CD14-positive monocyte (primary cell): ENCODE results near the gene MYO1C. TPM values are rescaled to one million over a fixed set of nuclear protein-coding genes. Genes with fewer than 3 reads are reported as not detected.

Experiments used
- DNase-seq, 3 donors: peaks; one replicate each; pipeline ENCODE4 v3.0.0-alpha.2; 2011 to 2022
- H2AFZ ChIP-seq: 2 replicates; pipeline ENCODE4 v1.6.0; 2012; ENCODE audit warnings: mild to moderate bottlenecking, low read depth, low read length, inconsistent platforms; ENCODE audit not compliant: insufficient read depth, poor library complexity, severe bottlenecking
- H3K27ac ChIP-seq, 2 donors: 1 replicate in 1 of 2; 2 replicates in 1 of 2; pipeline ENCODE4 v1.5.1; 2012 to 2013; ENCODE audit warnings: low read length in 2 of 2, control low read depth in 1 of 2, inconsistent platforms in 1 of 2, low read depth in 1 of 2, mild to moderate bottlenecking in 1 of 2
- H3K27me3 ChIP-seq, 2 donors: one replicate each; pipeline versions ENCODE4 v1.6.0 to v1.6.1; 2011 to 2013; ENCODE audit warnings: low read length in 2 of 2; ENCODE audit not compliant: control insufficient read depth in 2 of 2, insufficient read depth in 2 of 2
- H3K36me3 ChIP-seq, 2 donors: replicated peaks in 1 of 2; 1 replicate in 1 of 2; 2 replicates in 1 of 2; pipeline versions ENCODE4 v1.5.1 to v1.6.1; 2012 to 2013; ENCODE audit warnings: low read length in 2 of 2, control low read depth in 1 of 2, inconsistent platforms in 1 of 2, mild to moderate bottlenecking in 1 of 2; ENCODE audit not compliant: insufficient read depth in 2 of 2, control insufficient read depth in 1 of 2
- H3K4me1 ChIP-seq, 2 donors: 1 replicate in 1 of 2; 2 replicates in 1 of 2; pipeline versions ENCODE4 v1.5.1 to v1.6.1; 2012 to 2013; ENCODE audit warnings: low read length in 2 of 2, control low read depth in 1 of 2, inconsistent platforms in 1 of 2, mild to moderate bottlenecking in 1 of 2, moderate library complexity in 1 of 2; ENCODE audit not compliant: insufficient read depth in 2 of 2, control insufficient read depth in 1 of 2
- H3K4me2 ChIP-seq: replicated peaks from 2 replicates; pipeline ENCODE3; 2012; ENCODE audit warnings: low read length, moderate library complexity, mild to moderate bottlenecking; ENCODE audit not compliant: poor library complexity, severe bottlenecking; ENCODE audit errors: extremely low read depth
- H3K4me3 ChIP-seq, 3 experiments: fragments of 200-600 bp in 1 of 3; sonication (generic) in 1 of 3; replicated peaks in 1 of 3; 1 replicate in 2 of 3; 2 replicates in 1 of 3; pipeline ENCODE4 v1.5.1; 2011 to 2013; ENCODE audit warnings: low read length in 3 of 3, mild to moderate bottlenecking in 3 of 3, control low read depth in 2 of 3, low read depth in 2 of 3, inconsistent platforms in 1 of 3, moderate library complexity in 1 of 3
- H3K79me2 ChIP-seq: 2 replicates; pipeline ENCODE4 v1.6.0; 2012; ENCODE audit warnings: mild to moderate bottlenecking, control low read depth, inconsistent platforms, low read length, moderate library complexity; ENCODE audit not compliant: insufficient read depth
- H3K9ac ChIP-seq: 2 replicates; pipeline ENCODE4 v1.6.0; 2017; ENCODE audit warnings: low read length, mild to moderate bottlenecking; ENCODE audit not compliant: insufficient read depth, poor library complexity, severe bottlenecking
- H3K9me3 ChIP-seq, 2 donors: replicated peaks in 1 of 2; 1 replicate in 1 of 2; 2 replicates in 1 of 2; pipeline versions ENCODE4 v1.5.1 to v1.6.1; 2012 to 2013; ENCODE audit warnings: low read length in 2 of 2, control low read depth in 1 of 2; ENCODE audit not compliant: control insufficient read depth in 1 of 2, insufficient read depth in 1 of 2
- H4K20me1 ChIP-seq: 2 replicates; pipeline ENCODE4 v1.6.0; 2012; ENCODE audit warnings: mild to moderate bottlenecking, low read length, control low read depth, moderate library complexity; ENCODE audit not compliant: insufficient read depth
- H3K27ac Mint-ChIP-seq, 7 donors: one replicate each; pipeline ENCODE4 v1.8.0; 2020; ENCODE audit warnings: mild to moderate bottlenecking in 7 of 7, mixed read lengths in 7 of 7, moderate library complexity in 6 of 7, inconsistent platforms in 2 of 7
- H3K27me3 Mint-ChIP-seq, 3 donors: one replicate each; pipeline ENCODE4 v1.8.0; 2021 to 2022; ENCODE audit warnings: low read depth in 3 of 3, mild to moderate bottlenecking in 3 of 3, mixed read lengths in 3 of 3, moderate library complexity in 3 of 3, inconsistent platforms in 1 of 3
- H3K36me3 Mint-ChIP-seq, 2 donors: one replicate each; pipeline ENCODE4 v1.8.0; 2020; ENCODE audit warnings: mixed read lengths in 2 of 2, inconsistent platforms in 1 of 2, mild to moderate bottlenecking in 1 of 2
- H3K4me1 Mint-ChIP-seq: one replicate; pipeline ENCODE4 v1.8.0; 2020; ENCODE audit warnings: mild to moderate bottlenecking, mixed read lengths
- H3K4me3 Mint-ChIP-seq, 2 donors: one replicate each; pipeline ENCODE4 v1.8.0; 2020; ENCODE audit warnings: mild to moderate bottlenecking in 2 of 2, mixed read lengths in 2 of 2, moderate library complexity in 1 of 2
- H3K9me3 Mint-ChIP-seq, 7 donors: one replicate each; pipeline ENCODE4 v1.8.0; 2020 to 2022; ENCODE audit warnings: mixed read lengths in 7 of 7, mild to moderate bottlenecking in 6 of 7, moderate library complexity in 6 of 7, inconsistent platforms in 2 of 7
- WGBS: methylation state at CpG from one replicate; pipeline ENCODE4 v1.1.5; 2013; ENCODE audit warnings: missing lambda C conversion rate; ENCODE audit not compliant: insufficient coverage; 5-methylcytosine and 5-hydroxymethylcytosine counted together
- intact Hi-C, 2 donors: fragments of 100-400 bp; cut with micrococcal nuclease; formaldehyde crosslinking; loops; one replicate each; pipeline versions ENCODE4 v1.15.0 to v1.15.1; 2023
- polyA minus RNA-seq: library from RNA; depleted of rRNA, polyadenylated mRNA; stranded (reverse); fragments of >200 nt; gene quantifications from 2 replicates; pipeline ENCODE4 v1.2.3, GENCODE V29; 2012
- polyA plus RNA-seq, 3 donors: library from polyadenylated mRNA; depleted of rRNA in 1 of 3; unstranded in 2 of 3; stranded (reverse) in 1 of 3; fragments of 300-500 nt in 2 of 3; fragments of >200 nt in 1 of 3; fragmentation: Illumina TruSeq in 2 of 3; gene quantifications; 1 replicate in 2 of 3; 2 replicates in 1 of 3; pipeline ENCODE4 v1.2.3, GENCODE V29; 2012 to 2021
- total RNA-seq, 12 experiments: library from RNA in 1 of 12; stranded (reverse) in 1 of 12; fragments of 120-200 nt in 1 of 12; gene quantifications; one replicate each; pipeline ENCODE4 v1.2.4 and lab custom pipeline; 2013 to 2026; ENCODE audit warnings: mixed read lengths in 6 of 12, inconsistent platforms in 1 of 12
- TF ChIP-seq, protein P1 (sequence below): fragments of 200-600 bp; IDR thresholded peaks from one replicate; pipeline ENCODE4 v1.8.0; 2022; ENCODE audit warnings: antibody characterized with exemption, mild to moderate bottlenecking

Gene MYO1C, protein sequence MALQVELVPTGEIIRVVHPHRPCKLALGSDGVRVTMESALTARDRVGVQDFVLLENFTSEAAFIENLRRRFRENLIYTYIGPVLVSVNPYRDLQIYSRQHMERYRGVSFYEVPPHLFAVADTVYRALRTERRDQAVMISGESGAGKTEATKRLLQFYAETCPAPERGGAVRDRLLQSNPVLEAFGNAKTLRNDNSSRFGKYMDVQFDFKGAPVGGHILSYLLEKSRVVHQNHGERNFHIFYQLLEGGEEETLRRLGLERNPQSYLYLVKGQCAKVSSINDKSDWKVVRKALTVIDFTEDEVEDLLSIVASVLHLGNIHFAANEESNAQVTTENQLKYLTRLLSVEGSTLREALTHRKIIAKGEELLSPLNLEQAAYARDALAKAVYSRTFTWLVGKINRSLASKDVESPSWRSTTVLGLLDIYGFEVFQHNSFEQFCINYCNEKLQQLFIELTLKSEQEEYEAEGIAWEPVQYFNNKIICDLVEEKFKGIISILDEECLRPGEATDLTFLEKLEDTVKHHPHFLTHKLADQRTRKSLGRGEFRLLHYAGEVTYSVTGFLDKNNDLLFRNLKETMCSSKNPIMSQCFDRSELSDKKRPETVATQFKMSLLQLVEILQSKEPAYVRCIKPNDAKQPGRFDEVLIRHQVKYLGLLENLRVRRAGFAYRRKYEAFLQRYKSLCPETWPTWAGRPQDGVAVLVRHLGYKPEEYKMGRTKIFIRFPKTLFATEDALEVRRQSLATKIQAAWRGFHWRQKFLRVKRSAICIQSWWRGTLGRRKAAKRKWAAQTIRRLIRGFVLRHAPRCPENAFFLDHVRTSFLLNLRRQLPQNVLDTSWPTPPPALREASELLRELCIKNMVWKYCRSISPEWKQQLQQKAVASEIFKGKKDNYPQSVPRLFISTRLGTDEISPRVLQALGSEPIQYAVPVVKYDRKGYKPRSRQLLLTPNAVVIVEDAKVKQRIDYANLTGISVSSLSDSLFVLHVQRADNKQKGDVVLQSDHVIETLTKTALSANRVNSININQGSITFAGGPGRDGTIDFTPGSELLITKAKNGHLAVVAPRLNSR
- 5.1 TPM for total RNA-seq (2013)
- polyA plus RNA-seq = 1 to 10 TPM; 2.5 to 9.5 (median 3.1) TPM
- 9.3 TPM in 2 replicates for polyA minus RNA-seq
- 8.3 to 34.8 (median 20.8) reads per million in 11 experiments for total RNA-seq (lab: John Stamatoyannopoulos, UW)

DNA sequence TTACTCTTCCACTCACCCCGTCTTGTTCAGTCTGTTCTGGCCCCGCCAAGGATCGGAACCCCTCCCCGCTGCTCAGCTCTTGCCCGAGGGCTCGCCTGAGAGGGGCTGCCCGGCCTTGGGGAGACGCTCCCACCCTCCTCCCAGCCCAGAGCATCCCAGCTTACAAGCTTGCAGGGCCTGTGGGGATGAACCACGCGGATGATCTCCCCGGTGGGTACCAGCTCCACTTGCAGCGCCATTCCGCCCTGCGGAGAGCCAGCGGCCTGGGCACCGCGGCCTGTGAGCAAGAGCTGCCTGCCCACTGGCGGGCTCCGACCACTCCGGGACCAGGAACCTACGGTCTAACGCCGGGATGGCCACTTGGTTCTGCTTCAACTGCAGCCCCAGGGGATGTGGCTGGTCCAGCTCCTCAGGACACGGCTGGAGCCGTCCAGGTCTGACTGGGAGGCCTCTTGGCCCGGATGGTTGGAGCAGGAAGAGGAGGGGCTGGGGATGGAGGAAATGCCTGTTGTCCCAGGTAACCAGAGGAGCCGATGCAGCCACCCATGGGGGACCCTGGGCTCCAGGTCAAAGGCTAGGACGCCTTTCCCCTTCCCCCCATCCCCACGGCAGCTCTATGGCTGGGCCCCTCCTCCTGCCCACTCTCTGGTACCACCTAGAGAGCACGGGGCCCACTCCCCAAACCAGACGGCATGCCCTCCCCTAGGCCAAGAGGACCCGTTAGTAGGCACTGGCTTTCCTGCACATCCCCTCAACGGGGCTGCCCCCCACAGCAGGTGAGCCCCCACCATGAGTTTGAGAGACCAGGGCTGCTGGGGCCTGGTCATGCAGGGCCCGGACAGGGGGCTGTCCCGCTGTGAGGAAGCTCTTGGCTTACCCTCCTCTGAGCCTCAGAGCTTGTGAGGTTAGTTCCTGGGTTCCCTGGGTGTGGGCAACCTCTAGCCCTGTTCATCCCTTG is at the start of gene MYO1C:
MYO1C (minus strand) TSS at position 438 of the 958 bp plus-strand sequence; CDS start at position 239, 199 bp downstream.
- 61% methylated on average over 33 of the region's 35 CpGs for WGBS
- peaks cover 40 to 50% of the 10 kb centered on the region in 2 donors for H3K4me1 ChIP-seq
- peak within 1 kb of the TSS; percentile 81 for H2AFZ ChIP-seq
- H3K27ac ChIP-seq = no peak within 1 kb of the TSS
- Mint-ChIP-seq H3K27me3 (peaks cover 30 to 58% (median 45%) of the 10 kb centered on the region in 3 donors), H3K4me1 (peaks cover 41% of the 10 kb centered on the region), H3K36me3 (peaks cover 40 to 44% of the 10 kb centered on the region in 2 donors), H3K27ac (peak within 1 kb of the TSS in 6 of 7 donors; percentile 64 to 82 (median 77)), H3K4me3 (peak within 1 kb of the TSS; percentile 82 to 93), H3K9me3 (peaks cover 0 to 2% (median 0%) of the 10 kb centered on the region in 7 donors)
- H3K9ac ChIP-seq = peak within 1 kb of the TSS; percentile 38
- intact Hi-C loops = loop anchor here (5.0 kb wide), 1 partner anchor 35 kb away; the partner anchor contains the start of gene CRK (in 2 of the 2)
- H3K27me3 ChIP-seq = peaks cover 3 to 35% of the 10 kb centered on the region in 2 donors
- no peaks in the 10 kb centered on the region for H3K9me3 ChIP-seq
- no peaks in the 10 kb centered on the region for H3K79me2 ChIP-seq
- H3K36me3 ChIP-seq = peaks cover 26 to 31% of the 10 kb centered on the region in 2 donors
- DNase-seq = no peak
- TF ChIP-seq, protein P1, sequence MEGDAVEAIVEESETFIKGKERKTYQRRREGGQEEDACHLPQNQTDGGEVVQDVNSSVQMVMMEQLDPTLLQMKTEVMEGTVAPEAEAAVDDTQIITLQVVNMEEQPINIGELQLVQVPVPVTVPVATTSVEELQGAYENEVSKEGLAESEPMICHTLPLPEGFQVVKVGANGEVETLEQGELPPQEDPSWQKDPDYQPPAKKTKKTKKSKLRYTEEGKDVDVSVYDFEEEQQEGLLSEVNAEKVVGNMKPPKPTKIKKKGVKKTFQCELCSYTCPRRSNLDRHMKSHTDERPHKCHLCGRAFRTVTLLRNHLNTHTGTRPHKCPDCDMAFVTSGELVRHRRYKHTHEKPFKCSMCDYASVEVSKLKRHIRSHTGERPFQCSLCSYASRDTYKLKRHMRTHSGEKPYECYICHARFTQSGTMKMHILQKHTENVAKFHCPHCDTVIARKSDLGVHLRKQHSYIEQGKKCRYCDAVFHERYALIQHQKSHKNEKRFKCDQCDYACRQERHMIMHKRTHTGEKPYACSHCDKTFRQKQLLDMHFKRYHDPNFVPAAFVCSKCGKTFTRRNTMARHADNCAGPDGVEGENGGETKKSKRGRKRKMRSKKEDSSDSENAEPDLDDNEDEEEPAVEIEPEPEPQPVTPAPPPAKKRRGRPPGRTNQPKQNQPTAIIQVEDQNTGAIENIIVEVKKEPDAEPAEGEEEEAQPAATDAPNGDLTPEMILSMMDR = no peak
- peak within 1 kb of the TSS; percentile 18 to 73 (median 40) for H3K4me3 ChIP-seq
- peaks cover 28% of the 10 kb centered on the region for H4K20me1 ChIP-seq
- H3K4me2 ChIP-seq = peak within 1 kb of the TSS; percentile 69
